ENCODE measurements around the gene RNF115.

Gene RNF115

GRCh38 chr1:145747398-145748247 is 76.3 kb downstream of the RNF115 start:
- Histone ChIP-seq H3K4me3 (replicated peaks; ENCODE audit: insufficient read depth, low read length) (no peak overlapping the region), H3K27ac (replicated peaks) (peak overlapping the region; percentile 67), H3K27me3 (ENCODE audit: insufficient read depth, poor library complexity, severe bottlenecking) (no peaks in the 10 kb centered on the region)
- peak; percentile 2 to 61 for DNase-seq (ENCODE audit: low read depth in 1 of 2, low spot score in 1 of 2)
- TF ChIP-seq SPI1 (IDR thresholded peaks at IDR 0.05; ENCODE audit: borderline replicate concordance, low read depth): peak; percentile 72
- no peak for TF ChIP-seq REST (IDR thresholded peaks at IDR 0.05; ENCODE audit: insufficient replicate concordance, low read depth)
- TF ChIP-seq POLR2AphosphoS5 (IDR thresholded peaks at IDR 0.05; ENCODE audit: low read depth): no peak
- no peak for TF ChIP-seq CTCF (IDR thresholded peaks at IDR 0.05; ENCODE audit: insufficient read depth, low read length)

GRCh38 chr1:145740269-145740668 is 83.6 kb downstream of the RNF115 start:
- Histone ChIP-seq H3K4me3 (replicated peaks; ENCODE audit: insufficient read depth, low read length) (no peak overlapping the region), H3K27me3 (ENCODE audit: insufficient read depth, poor library complexity, severe bottlenecking) (no peaks in the 10 kb centered on the region), H3K27ac (replicated peaks) (no peak overlapping the region)
- no peak for TF ChIP-seq SPI1 (IDR thresholded peaks at IDR 0.05; ENCODE audit: borderline replicate concordance, low read depth)
- TF ChIP-seq REST (IDR thresholded peaks at IDR 0.05; ENCODE audit: insufficient replicate concordance, low read depth): no peak
- no peak for TF ChIP-seq CTCF (IDR thresholded peaks at IDR 0.05; ENCODE audit: insufficient read depth, low read length)
- TF ChIP-seq GABPA (IDR thresholded peaks at IDR 0.05; ENCODE audit: low read depth): no peak
- no peak for TF ChIP-seq POLR2AphosphoS5 (IDR thresholded peaks at IDR 0.05; ENCODE audit: low read depth)
- DNase-seq (ENCODE audit: low read depth in 1 of 2, low spot score in 1 of 2): no peak

GRCh38 chr1:145736191-145736590 is 87.7 kb downstream of the RNF115 start:
- no peak overlapping the region for H3K27ac ChIP-seq (replicated peaks)
- no peak overlapping the region for H3K4me3 ChIP-seq (replicated peaks; ENCODE audit: insufficient read depth, low read length)
- H3K27me3 ChIP-seq (ENCODE audit: insufficient read depth, poor library complexity, severe bottlenecking): no peaks in the 10 kb centered on the region
- no peak for DNase-seq (ENCODE audit: low read depth in 1 of 2, low spot score in 1 of 2)
- no peak for TF ChIP-seq SPI1 (IDR thresholded peaks at IDR 0.05; ENCODE audit: borderline replicate concordance, low read depth)
- TF ChIP-seq CTCF (IDR thresholded peaks at IDR 0.05; ENCODE audit: insufficient read depth, low read length): no peak
- no peak for TF ChIP-seq REST (IDR thresholded peaks at IDR 0.05; ENCODE audit: insufficient replicate concordance, low read depth)
- no peak for TF ChIP-seq POLR2AphosphoS5 (IDR thresholded peaks at IDR 0.05; ENCODE audit: low read depth)

Measured in HL-60 (cell line).